Gastroesophageal sphincter (tissue), 4 donors: Measurements from ENCODE around the gene EMP1. TPM values are rescaled to one million over a fixed set of nuclear protein-coding genes. Genes with fewer than 3 reads are reported as not detected.

ENCODE experiments used
- ATAC-seq: fragments of 150-250 bp; one replicate; pipeline ENCODE4 v1.9.1; 2016; ENCODE audit warnings: mild to moderate bottlenecking, moderate library complexity
- H3K27ac ChIP-seq, 4 donors: fragments of 200-600 bp; sonication (generic) in 3 of 4; 1 replicate in 3 of 4; 2 replicates in 1 of 4; pipeline ENCODE4 v1.5.1; 2016 to 2019
- H3K27me3 ChIP-seq: fragments of 200-600 bp; sonication (generic); one replicate; pipeline ENCODE4 v1.5.1; 2019
- H3K36me3 ChIP-seq, 2 donors: fragments of 200-600 bp; sonication (generic); one replicate each; pipeline ENCODE4 v1.5.1; 2019; ENCODE audit warnings: control low read depth in 1 of 2
- H3K4me1 ChIP-seq, 3 donors: fragments of 200-600 bp; sonication (generic); 1 replicate in 2 of 3; 2 replicates in 1 of 3; pipeline ENCODE4 v1.5.1; 2016 to 2019; ENCODE audit warnings: control low read depth in 2 of 3
- H3K4me3 ChIP-seq, 2 donors: fragments of 200-600 bp; sonication (generic); one replicate each; pipeline ENCODE4 v1.5.1; 2019; ENCODE audit warnings: mild to moderate bottlenecking in 1 of 2, moderate library complexity in 1 of 2
- H3K9me3 ChIP-seq, 3 donors: fragments of 200-600 bp; sonication (generic); one replicate each; pipeline ENCODE4 v1.5.1; 2017 to 2019; ENCODE audit warnings: control low read depth in 2 of 3
- EP300 ChIP-seq: sonication (generic); formaldehyde crosslinking; IDR thresholded peaks from one replicate; pipeline ENCODE4 v1.6.1; 2017; ENCODE audit warnings: antibody characterized with exemption, mild to moderate bottlenecking
- POLR2A ChIP-seq, 2 donors: fragments of 450-650 bp; IDR thresholded peaks; one replicate each; pipeline ENCODE4 v1.6.1; 2017; ENCODE audit warnings: antibody characterized with exemption in 2 of 2, mild to moderate bottlenecking in 2 of 2, moderate library complexity in 1 of 2
- POLR2AphosphoS5 ChIP-seq: sonication (generic); formaldehyde crosslinking; IDR thresholded peaks from one replicate; pipeline ENCODE4 v1.6.1; 2017; ENCODE audit warnings: antibody characterized with exemption
- WGBS, 2 donors: methylation state at CpG; one replicate each; pipeline ENCODE4 v1.1.5; 2018; ENCODE audit warnings: low coverage in 1 of 2; 5-methylcytosine and 5-hydroxymethylcytosine counted together
- total RNA-seq, 4 donors: library from RNA; depleted of rRNA; stranded (reverse); fragments of >200 nt; gene quantifications; one replicate each; pipeline ENCODE4 v1.1.0, GENCODE V29; 2016
- TF ChIP-seq, protein P1 (sequence below), 4 experiments: fragments of 200-600 bp in 2 of 4; fragments of 450-650 bp in 2 of 4; sonication (generic) in 1 of 4; IDR thresholded peaks; one replicate each; pipeline ENCODE4 v1.5.1; 2017 to 2019; ENCODE audit warnings: antibody characterized with exemption in 4 of 4, mild to moderate bottlenecking in 2 of 4, moderate library complexity in 2 of 4

Gene EMP1
- total RNA-seq, 4 donors from 2014 or later: 50.0 to 482 (median 331) TPM

GRCh38 chr12:13164921-13165616 lies 31.5 kb upstream of the EMP1 start:
- H3K27me3 ChIP-seq: peaks cover 5% of the 10 kb centered on the region
- ATAC-seq: no peak
- peaks cover 0 to 15% (median 3%) of the 10 kb centered on the region in 3 donors for H3K4me1 ChIP-seq
- H3K27ac ChIP-seq: no peak overlapping the region
- no peaks in the 10 kb centered on the region for H3K36me3 ChIP-seq
- no peaks in the 10 kb centered on the region for H3K9me3 ChIP-seq
- TF ChIP-seq POLR2A (IDR thresholded peaks at IDR 0.05) (no peak), EP300 (no peak), POLR2AphosphoS5 (no peak)
- TF ChIP-seq, protein P1, sequence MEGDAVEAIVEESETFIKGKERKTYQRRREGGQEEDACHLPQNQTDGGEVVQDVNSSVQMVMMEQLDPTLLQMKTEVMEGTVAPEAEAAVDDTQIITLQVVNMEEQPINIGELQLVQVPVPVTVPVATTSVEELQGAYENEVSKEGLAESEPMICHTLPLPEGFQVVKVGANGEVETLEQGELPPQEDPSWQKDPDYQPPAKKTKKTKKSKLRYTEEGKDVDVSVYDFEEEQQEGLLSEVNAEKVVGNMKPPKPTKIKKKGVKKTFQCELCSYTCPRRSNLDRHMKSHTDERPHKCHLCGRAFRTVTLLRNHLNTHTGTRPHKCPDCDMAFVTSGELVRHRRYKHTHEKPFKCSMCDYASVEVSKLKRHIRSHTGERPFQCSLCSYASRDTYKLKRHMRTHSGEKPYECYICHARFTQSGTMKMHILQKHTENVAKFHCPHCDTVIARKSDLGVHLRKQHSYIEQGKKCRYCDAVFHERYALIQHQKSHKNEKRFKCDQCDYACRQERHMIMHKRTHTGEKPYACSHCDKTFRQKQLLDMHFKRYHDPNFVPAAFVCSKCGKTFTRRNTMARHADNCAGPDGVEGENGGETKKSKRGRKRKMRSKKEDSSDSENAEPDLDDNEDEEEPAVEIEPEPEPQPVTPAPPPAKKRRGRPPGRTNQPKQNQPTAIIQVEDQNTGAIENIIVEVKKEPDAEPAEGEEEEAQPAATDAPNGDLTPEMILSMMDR (IDR thresholded peaks at IDR 0.05): no peak
- no peak overlapping the region for H3K4me3 ChIP-seq
- WGBS, 2 donors: 20 to 74% methylated on average over 1 to 4 of the region's 5 CpGs

GRCh38 chr12:13165617-13166041 lies 30.9 kb upstream of the EMP1 start:
- Histone ChIP-seq H3K4me1 (peaks cover 0 to 15% (median 3%) of the 10 kb centered on the region in 3 donors), H3K9me3 (no peaks in the 10 kb centered on the region), H3K4me3 (no peak overlapping the region), H3K27ac (no peak overlapping the region), H3K27me3 (peaks cover 5% of the 10 kb centered on the region), H3K36me3 (no peaks in the 10 kb centered on the region)
- TF ChIP-seq EP300 (no peak), POLR2AphosphoS5 (no peak), POLR2A (IDR thresholded peaks at IDR 0.05) (no peak)
- TF ChIP-seq, protein P1 (IDR thresholded peaks at IDR 0.05): no peak
- 31 to 37% methylated on average over 3 of the region's 3 CpGs for WGBS, 2 donors
- peak; percentile 76 for ATAC-seq

DNA sequence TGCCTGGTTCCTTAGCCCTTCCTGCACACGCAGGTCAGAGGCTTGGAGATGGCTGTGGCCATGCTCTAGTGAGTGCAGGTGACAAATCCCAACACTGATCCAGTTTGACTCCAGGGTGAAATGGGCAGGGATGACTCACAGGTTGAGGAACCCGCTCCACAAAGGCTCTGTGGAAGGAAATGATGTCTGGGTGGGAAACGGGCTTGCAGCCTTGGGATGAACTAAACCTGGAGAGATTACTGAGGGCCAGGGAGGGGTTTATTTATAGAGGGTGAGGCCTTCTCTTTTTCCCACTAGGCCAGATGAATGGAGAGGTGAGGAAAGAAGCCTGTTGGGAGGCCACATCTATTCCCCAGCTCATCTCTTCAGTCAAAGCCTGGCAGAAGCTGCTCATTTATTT lies 29.3 kb upstream of the EMP1 start:
- TF ChIP-seq POLR2AphosphoS5 (no peak), EP300 (no peak), POLR2A (IDR thresholded peaks at IDR 0.05) (no peak)
- TF ChIP-seq, protein P1 (IDR thresholded peaks at IDR 0.05): no peak
- Histone ChIP-seq H3K36me3 (no peaks in the 10 kb centered on the region), H3K4me3 (no peak overlapping the region), H3K27me3 (peaks cover 5% of the 10 kb centered on the region), H3K9me3 (no peaks in the 10 kb centered on the region), H3K4me1 (peaks cover 0 to 23% (median 7%) of the 10 kb centered on the region in 3 donors), H3K27ac (no peak overlapping the region)
- no peak for ATAC-seq
- WGBS, 2 donors: 77 to 100% methylated on average over 2 to 3 of the region's 3 CpGs

GRCh38 chr12:13167906-13168305 lies 28.6 kb upstream of the EMP1 start:
- peaks cover 0 to 28% (median 12%) of the 10 kb centered on the region in 3 donors for H3K4me1 ChIP-seq
- H3K27ac ChIP-seq: no peak overlapping the region
- no peaks in the 10 kb centered on the region for H3K36me3 ChIP-seq
- no peak overlapping the region for H3K4me3 ChIP-seq
- H3K27me3 ChIP-seq: peaks cover 5% of the 10 kb centered on the region
- 88 to 100% methylated on average over 1 to 4 of the region's 4 CpGs for WGBS, 2 donors
- H3K9me3 ChIP-seq: no peaks in the 10 kb centered on the region
- TF ChIP-seq POLR2A (IDR thresholded peaks at IDR 0.05) (no peak), POLR2AphosphoS5 (no peak), EP300 (no peak)
- TF ChIP-seq, protein P1 (IDR thresholded peaks at IDR 0.05): no peak
- ATAC-seq: no peak

DNA sequence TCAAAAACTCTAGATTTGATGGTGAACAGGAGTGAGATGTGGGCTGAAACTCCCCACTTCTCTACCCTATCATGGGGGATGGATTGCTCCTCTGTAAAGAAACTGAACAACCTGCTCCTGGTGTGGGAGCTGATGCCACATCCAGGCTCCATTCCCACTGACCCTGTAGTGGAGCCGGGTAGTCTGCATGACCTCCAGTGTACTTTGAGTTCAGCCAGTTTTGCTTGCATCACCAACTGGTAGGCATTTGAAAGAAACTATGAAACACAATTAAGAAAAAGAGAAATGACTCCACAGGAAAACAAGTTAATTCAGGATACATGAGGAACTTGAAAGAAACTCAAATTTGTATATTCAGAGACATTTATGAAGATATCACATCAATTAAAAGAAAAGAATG lies 27.3 kb upstream of the EMP1 start:
- TF ChIP-seq POLR2AphosphoS5 (no peak), POLR2A (IDR thresholded peaks at IDR 0.05) (no peak), EP300 (no peak)
- TF ChIP-seq, protein P1 (IDR thresholded peaks at IDR 0.05): no peak
- no peak overlapping the region for H3K27ac ChIP-seq
- no peaks in the 10 kb centered on the region for H3K36me3 ChIP-seq
- H3K4me3 ChIP-seq: no peak overlapping the region
- peaks cover 0 to 40% (median 12%) of the 10 kb centered on the region in 3 donors for H3K4me1 ChIP-seq
- no peaks in the 10 kb centered on the region for H3K9me3 ChIP-seq
- H3K27me3 ChIP-seq: peaks cover 5% of the 10 kb centered on the region
- no peak for ATAC-seq
- WGBS, 2 donors: no CpG with 5 or more reads among the region's 1 CpG
